Thoracic aorta (tissue), 2 donors: ENCODE data around the gene NXPH1. TPM values are rescaled to one million over a fixed set of nuclear protein-coding genes. Genes with fewer than 3 reads are reported as not detected.

Experiments used
- ATAC-seq: fragments of 150-250 bp; one replicate; pipeline ENCODE4 v1.8.0; 2017; ENCODE audit warnings: low read depth; ENCODE audit not compliant: insufficient number of reproducible peaks, low FRiP score
- DNase-seq: peaks from one replicate; pipeline ENCODE4 v3.0.0-alpha.2; 2020; ENCODE audit warnings: low spot score
- H3K27ac ChIP-seq, 2 donors: fragments of 200-600 bp; sonication (generic); 1 replicate in 1 of 2; 2 replicates in 1 of 2; pipeline ENCODE4 v1.5.1; 2016; ENCODE audit warnings: mild to moderate bottlenecking in 2 of 2, moderate library complexity in 2 of 2
- H3K27me3 ChIP-seq: fragments of 200-600 bp; sonication (generic); replicated peaks from 2 replicates; pipeline ENCODE4 v1.6.0; 2016; ENCODE audit warnings: mild to moderate bottlenecking; ENCODE audit not compliant: insufficient read depth
- H3K36me3 ChIP-seq: fragments of 200-600 bp; sonication (generic); one replicate; pipeline ENCODE4 v1.5.1; 2016
- H3K4me1 ChIP-seq, 2 donors: fragments of 200-600 bp; sonication (generic); 1 replicate in 1 of 2; 2 replicates in 1 of 2; pipeline versions ENCODE4 v1.5.1 to v1.6.0; 2016; ENCODE audit warnings: low read depth in 2 of 2, mild to moderate bottlenecking in 1 of 2; ENCODE audit not compliant: control insufficient read depth in 1 of 2
- H3K4me3 ChIP-seq: fragments of 200-600 bp; sonication (generic); 2 replicates; pipeline ENCODE4 v1.5.1; 2016; ENCODE audit warnings: mild to moderate bottlenecking
- H3K9me3 ChIP-seq: fragments of 200-600 bp; sonication (generic); 2 replicates; pipeline ENCODE4 v1.5.1; 2016
- total RNA-seq, 2 donors: library from RNA; depleted of rRNA; stranded (reverse); fragments of >200 nt; gene quantifications; one replicate each; pipeline versions ENCODE4 v1.1.0 to v1.2.3, GENCODE V29; 2016
- TF ChIP-seq, protein P1 (sequence below): fragments of 200-600 bp; sonication (generic); IDR thresholded peaks from one replicate; pipeline ENCODE4 v1.5.1; 2019; ENCODE audit warnings: antibody characterized with exemption

Gene NXPH1
- total RNA-seq = not detected

GRCh38 chr7:8433477-8434289 lies at the start of gene NXPH1:
Gene NXPH1, plus strand, starts transcription at chr7:8433609.
- no peaks in the 10 kb centered on the region for H3K36me3 ChIP-seq
- no peaks in the 10 kb centered on the region for H3K9me3 ChIP-seq
- TF ChIP-seq, protein P1, sequence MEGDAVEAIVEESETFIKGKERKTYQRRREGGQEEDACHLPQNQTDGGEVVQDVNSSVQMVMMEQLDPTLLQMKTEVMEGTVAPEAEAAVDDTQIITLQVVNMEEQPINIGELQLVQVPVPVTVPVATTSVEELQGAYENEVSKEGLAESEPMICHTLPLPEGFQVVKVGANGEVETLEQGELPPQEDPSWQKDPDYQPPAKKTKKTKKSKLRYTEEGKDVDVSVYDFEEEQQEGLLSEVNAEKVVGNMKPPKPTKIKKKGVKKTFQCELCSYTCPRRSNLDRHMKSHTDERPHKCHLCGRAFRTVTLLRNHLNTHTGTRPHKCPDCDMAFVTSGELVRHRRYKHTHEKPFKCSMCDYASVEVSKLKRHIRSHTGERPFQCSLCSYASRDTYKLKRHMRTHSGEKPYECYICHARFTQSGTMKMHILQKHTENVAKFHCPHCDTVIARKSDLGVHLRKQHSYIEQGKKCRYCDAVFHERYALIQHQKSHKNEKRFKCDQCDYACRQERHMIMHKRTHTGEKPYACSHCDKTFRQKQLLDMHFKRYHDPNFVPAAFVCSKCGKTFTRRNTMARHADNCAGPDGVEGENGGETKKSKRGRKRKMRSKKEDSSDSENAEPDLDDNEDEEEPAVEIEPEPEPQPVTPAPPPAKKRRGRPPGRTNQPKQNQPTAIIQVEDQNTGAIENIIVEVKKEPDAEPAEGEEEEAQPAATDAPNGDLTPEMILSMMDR = no peak
- no peak within 1 kb of the TSS for H3K4me3 ChIP-seq
- H3K27me3 ChIP-seq = no peaks in the 10 kb centered on the region
- no peak within 1 kb of the TSS for H3K27ac ChIP-seq
- peaks cover 0 to 4% of the 10 kb centered on the region in 2 donors for H3K4me1 ChIP-seq
- no peak for ATAC-seq
- DNase-seq = no peak

DNA sequence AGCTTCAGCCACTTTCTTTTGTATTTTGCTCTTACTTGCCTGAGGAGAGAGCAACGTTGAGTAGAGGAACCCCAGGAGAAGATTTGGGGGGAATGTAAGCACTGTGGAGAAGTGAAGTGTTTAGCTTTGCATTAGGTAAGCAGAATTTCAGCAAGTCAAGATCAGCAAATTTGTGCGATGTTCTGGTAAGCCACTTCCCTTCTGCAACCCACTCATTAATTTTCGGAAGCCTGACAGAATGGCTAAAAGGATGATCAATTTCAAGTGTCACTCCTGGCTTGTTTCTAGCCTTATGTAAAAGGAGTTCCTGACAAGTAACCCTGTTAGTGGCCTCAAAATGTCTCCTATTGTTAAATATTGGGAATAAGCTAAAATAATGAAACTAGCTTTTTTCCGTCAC lies 48.5 kb upstream of the NXPH1 start:
- TF ChIP-seq, protein P1 = no peak
- no peaks in the 10 kb centered on the region for H3K4me1 ChIP-seq
- H3K36me3 ChIP-seq = no peaks in the 10 kb centered on the region
- no peak overlapping the region for H3K4me3 ChIP-seq
- H3K27me3 ChIP-seq = no peaks in the 10 kb centered on the region
- H3K9me3 ChIP-seq = no peaks in the 10 kb centered on the region
- H3K27ac ChIP-seq = no peak overlapping the region
- ATAC-seq (no peak), DNase-seq (no peak)

DNA sequence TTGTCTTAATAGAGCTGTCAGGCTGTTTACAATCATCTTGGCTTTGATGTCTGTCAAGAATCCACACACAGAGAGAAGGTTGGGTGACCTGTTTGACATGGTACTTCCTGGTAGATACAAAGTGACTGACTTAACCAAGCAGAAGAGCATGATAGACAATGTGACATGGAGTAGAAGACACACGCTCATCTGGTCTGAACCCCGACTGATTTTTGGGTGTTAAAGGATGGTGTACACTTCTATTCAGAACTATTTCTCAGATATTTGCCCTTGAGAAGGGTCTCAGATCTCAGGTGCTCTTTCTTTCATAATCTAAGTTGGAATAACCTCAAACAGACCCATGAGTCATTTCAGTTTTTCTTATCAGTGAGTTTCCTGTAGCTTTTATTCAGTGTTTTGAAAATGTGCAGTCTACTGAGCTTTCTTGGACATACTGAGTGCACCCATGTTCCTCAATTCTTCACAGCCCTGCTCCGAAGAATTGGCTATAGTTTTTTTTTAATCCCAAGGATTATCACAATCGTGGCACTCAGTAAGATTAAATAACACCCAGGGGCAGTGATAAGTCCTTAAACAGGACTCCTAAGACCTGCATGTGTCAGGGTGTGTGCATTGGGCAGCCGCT lies 46.4 kb upstream of the NXPH1 start:
- no peaks in the 10 kb centered on the region for H3K36me3 ChIP-seq
- DNase-seq = no peak
- TF ChIP-seq, protein P1 = no peak
- H3K4me1 ChIP-seq = no peaks in the 10 kb centered on the region
- no peaks in the 10 kb centered on the region for H3K9me3 ChIP-seq
- H3K27ac ChIP-seq = no peak overlapping the region
- no peak for ATAC-seq
- no peaks in the 10 kb centered on the region for H3K27me3 ChIP-seq
- H3K4me3 ChIP-seq = no peak overlapping the region

DNA sequence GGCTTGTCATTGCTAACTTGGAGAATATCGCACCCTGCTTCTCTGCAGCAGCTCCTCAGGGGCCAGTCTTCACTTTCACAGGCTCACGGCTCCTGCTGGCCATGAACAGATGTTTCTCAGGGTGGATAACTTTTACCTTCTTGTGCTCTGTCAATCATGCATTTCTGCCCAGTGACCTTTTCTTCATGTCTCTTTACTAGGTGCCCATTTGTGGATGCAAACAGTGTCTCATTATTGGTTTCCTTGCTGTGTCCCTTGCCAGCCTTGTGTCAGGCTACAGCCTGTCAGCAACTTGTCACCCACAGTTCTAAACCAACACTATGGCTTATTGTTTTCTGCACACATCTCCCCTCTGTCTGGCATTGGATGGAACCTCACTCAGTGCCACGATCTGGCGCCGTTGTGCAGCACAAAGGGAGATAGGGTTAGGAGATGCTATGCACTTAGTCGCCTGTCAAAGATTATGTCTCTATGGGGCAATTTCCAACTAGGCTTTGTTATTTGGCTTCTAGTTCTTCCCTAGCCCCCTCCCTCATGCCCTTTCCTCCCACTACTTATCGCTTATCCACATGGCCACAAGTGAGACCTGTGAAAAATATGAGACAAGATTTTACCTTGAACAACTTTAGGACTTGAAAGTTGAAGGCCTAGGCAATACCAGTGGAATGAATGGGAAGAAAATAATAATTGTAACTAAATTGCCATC lies 45.7 kb upstream of the NXPH1 start:
- no peak for ATAC-seq
- Histone ChIP-seq H3K27ac (no peak overlapping the region), H3K4me1 (no peaks in the 10 kb centered on the region), H3K9me3 (no peaks in the 10 kb centered on the region), H3K4me3 (no peak overlapping the region), H3K27me3 (no peaks in the 10 kb centered on the region), H3K36me3 (no peaks in the 10 kb centered on the region)
- TF ChIP-seq, protein P1 = no peak
- DNase-seq = no peak

GRCh38 chr7:8388257-8388625 lies 45.2 kb upstream of the NXPH1 start:
- H3K27ac ChIP-seq = no peak overlapping the region
- TF ChIP-seq, protein P1 = no peak
- H3K9me3 ChIP-seq = no peaks in the 10 kb centered on the region
- H3K36me3 ChIP-seq = no peaks in the 10 kb centered on the region
- DNase-seq (no peak), ATAC-seq (no peak)
- no peaks in the 10 kb centered on the region for H3K27me3 ChIP-seq
- H3K4me1 ChIP-seq = no peaks in the 10 kb centered on the region
- H3K4me3 ChIP-seq = no peak overlapping the region
